Right lobe of liver (tissue), 6 donors: ENCODE measurements around the gene PIAS1. TPM values are rescaled to one million over a fixed set of nuclear protein-coding genes. Genes with fewer than 3 reads are reported as not detected.

Experiments
- ATAC-seq, 4 donors: fragments of 200-7000 bp; cut with Tn5 transposase; one replicate each; pipeline ENCODE4 v1.9.1; 2020; ENCODE audit warnings: mild to moderate bottlenecking in 4 of 4, moderate library complexity in 4 of 4
- DNase-seq, 3 donors: peaks; one replicate each; pipeline ENCODE4 v3.0.0-alpha.2; 2020
- H3K27ac ChIP-seq, 3 donors: fragments of 200-600 bp; one replicate each; pipeline ENCODE4 v1.8.0; 2022
- H3K27me3 ChIP-seq, 2 donors: fragments of 200-600 bp; one replicate each; pipeline ENCODE4 v1.8.0; 2022
- H3K36me3 ChIP-seq, 4 donors: fragments of 200-600 bp; sonication (generic) in 1 of 4; one replicate each; pipeline versions ENCODE4 v1.5.1 to v1.8.0; 2017 to 2022; ENCODE audit warnings: control low read depth in 1 of 4
- H3K4me1 ChIP-seq, 4 donors: fragments of 200-600 bp; sonication (generic) in 1 of 4; one replicate each; pipeline versions ENCODE4 v1.5.1 to v1.8.0; 2017 to 2022; ENCODE audit warnings: control low read depth in 1 of 4
- H3K4me3 ChIP-seq, 3 donors: fragments of 200-600 bp; one replicate each; pipeline ENCODE4 v1.8.0; 2022
- H3K9me3 ChIP-seq, 4 donors: fragments of 200-600 bp; sonication (generic) in 1 of 4; one replicate each; pipeline versions ENCODE4 v1.5.1 to v1.8.0; 2017 to 2022; ENCODE audit warnings: control low read depth in 1 of 4
- CTCF ChIP-seq, 4 donors: fragments of 200-600 bp in 3 of 4; fragments of 450-650 bp in 1 of 4; IDR thresholded peaks; one replicate each; pipeline versions ENCODE4 v1.5.1 to v1.8.0; 2016 to 2022; ENCODE audit warnings: antibody characterized with exemption in 4 of 4, mild to moderate bottlenecking in 2 of 4
- POLR2A ChIP-seq: fragments of 450-650 bp; IDR thresholded peaks from one replicate; pipeline ENCODE4 v1.6.1; 2017; ENCODE audit warnings: antibody characterized with exemption, mild to moderate bottlenecking
- WGBS: methylation state at CpG from one replicate; pipeline ENCODE4 v1.1.6; 2018; ENCODE audit warnings: low coverage, low lambda C conversion rate; ENCODE audit not compliant: insufficient coverage; ENCODE audit errors: missing lambda C conversion rate; 5-methylcytosine and 5-hydroxymethylcytosine counted together
- intact Hi-C, 2 donors: fragments of 100-400 bp; cut with DNase I; formaldehyde crosslinking; loops; one replicate each; pipeline versions ENCODE4 v1.11.2 to v1.14.1; 2022
- total RNA-seq, 6 experiments: library from RNA; depleted of rRNA in 2 of 6; stranded (reverse); fragments of >200 nt in 2 of 6; fragmentation: NEBNext Ultra II Directional in 3 of 6; extraction: Animal tissue kit (Norgen Biotek cat#: 25700) in 3 of 6; gene quantifications; one replicate each; pipeline versions ENCODE4 v1.1.0 to v1.2.4, GENCODE V29; 2016 to 2023
- donor health status: DM: no; HTN: yes; CAD: no.
- donor health status: DM: no; HTN: no; CAD: no.
- donor health status: DM: no; HTN: no; CAD: no.
- donor health status: DM: no; HTN: yes; CAD: no.
- donor health status: DM: no; HTN: yes; CAD: no.

Gene PIAS1
- total RNA-seq, 6 experiments from 2014 or later: 8.1 to 17.3 (median 13.1) TPM

GRCh38 chr15:68063606-68064005 is 9.5 kb downstream of the PIAS1 start:
- DNase-seq: no peak
- H3K27me3 ChIP-seq: no peaks in the 10 kb centered on the region
- H3K9me3 ChIP-seq: no peaks in the 10 kb centered on the region
- ATAC-seq: no peak
- H3K4me1 ChIP-seq: peaks cover 0 to 14% (median 6%) of the 10 kb centered on the region in 4 donors
- intact Hi-C loops: no loop called here
- no peak overlapping the region for H3K4me3 ChIP-seq
- H3K27ac ChIP-seq: no peak overlapping the region
- 87% methylated on average over 3 of the region's 3 CpGs for WGBS
- H3K36me3 ChIP-seq: no peaks in the 10 kb centered on the region
- TF ChIP-seq CTCF (IDR thresholded peaks at IDR 0.05): no peak
- no peak for TF ChIP-seq POLR2A

DNA sequence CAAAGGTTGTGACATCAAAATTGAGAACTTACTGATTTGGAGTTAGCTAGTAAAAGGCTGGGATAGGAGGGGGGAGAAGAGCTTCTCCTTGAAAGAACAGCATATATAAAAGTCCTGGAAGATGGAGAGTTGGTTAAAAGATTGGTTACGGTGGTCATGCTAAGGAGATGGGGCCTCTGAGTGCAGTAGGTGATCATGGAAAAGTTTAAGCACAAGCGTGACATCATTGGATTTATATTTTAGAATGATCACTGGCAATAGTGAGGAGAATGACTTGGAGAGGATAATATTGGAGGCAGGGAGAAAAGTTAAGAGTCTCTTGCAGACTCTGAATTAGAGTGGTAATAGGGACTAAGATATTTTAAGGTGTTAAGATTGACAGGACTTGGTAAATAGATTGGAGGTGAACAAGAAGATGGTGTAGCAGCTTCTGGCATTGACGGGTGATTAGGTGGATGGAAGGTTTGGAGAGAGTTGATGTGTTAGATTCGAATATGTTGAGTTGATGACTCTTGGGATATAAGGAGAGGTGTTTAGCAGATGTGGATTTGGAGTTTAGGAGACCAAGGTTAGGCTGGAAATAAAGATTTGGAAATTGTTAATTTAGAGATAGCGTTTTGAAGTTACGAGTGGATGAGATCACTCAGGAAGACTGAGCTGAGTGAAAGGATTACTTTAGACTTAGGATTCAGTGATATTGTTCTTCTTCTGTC is 19.6 kb downstream of the PIAS1 start:
- intact Hi-C loops: no loop called here
- H3K4me3 ChIP-seq: no peak overlapping the region
- TF ChIP-seq CTCF (IDR thresholded peaks at IDR 0.05) (no peak), POLR2A (no peak)
- no peak overlapping the region for H3K27ac ChIP-seq
- H3K27me3 ChIP-seq: no peaks in the 10 kb centered on the region
- DNase-seq (no peak), ATAC-seq (no peak)
- no peaks in the 10 kb centered on the region for H3K36me3 ChIP-seq
- peaks cover 0 to 11% (median 0%) of the 10 kb centered on the region in 4 donors for H3K4me1 ChIP-seq
- no peaks in the 10 kb centered on the region for H3K9me3 ChIP-seq
- 91% methylated on average over 6 of the region's 6 CpGs for WGBS

DNA sequence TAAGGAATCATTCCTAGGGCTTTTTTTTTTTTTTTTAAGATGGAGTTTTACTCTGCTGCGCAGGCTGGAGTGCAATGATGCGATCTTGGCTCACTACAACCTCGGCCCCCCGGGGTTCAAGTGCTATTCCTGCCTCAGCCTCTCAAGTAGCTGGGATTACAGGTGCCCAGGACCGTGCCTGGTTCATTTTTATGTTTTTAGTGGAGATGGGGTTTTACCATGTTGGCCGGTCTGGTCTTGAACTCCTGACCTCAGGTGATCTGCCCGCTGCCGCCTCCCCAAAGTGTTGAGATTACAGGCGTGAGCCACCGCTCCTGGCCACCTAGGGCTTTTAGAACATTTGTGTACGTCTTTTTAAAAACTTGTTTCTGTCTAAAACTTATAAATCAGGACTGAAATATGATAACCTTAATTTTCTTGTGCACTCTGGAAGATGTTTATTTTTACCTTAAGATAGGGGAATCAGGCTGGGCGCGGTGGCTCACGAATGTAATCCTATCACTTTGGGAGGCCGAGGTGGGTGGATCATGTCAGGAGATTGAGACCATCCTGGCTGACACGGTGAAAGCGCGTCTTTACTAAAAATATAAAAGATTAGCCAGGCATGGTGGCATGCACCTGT is 21.8 kb downstream of the PIAS1 start:
- intact Hi-C loops: no loop called here
- Histone ChIP-seq H3K4me1 (peaks cover 0 to 21% (median 1%) of the 10 kb centered on the region in 4 donors), H3K9me3 (no peaks in the 10 kb centered on the region), H3K27me3 (no peaks in the 10 kb centered on the region), H3K27ac (no peak overlapping the region), H3K36me3 (no peaks in the 10 kb centered on the region), H3K4me3 (no peak overlapping the region)
- TF ChIP-seq CTCF (IDR thresholded peaks at IDR 0.05): no peak
- ATAC-seq (no peak), DNase-seq (no peak)
- 97% methylated on average over 15 of the region's 18 CpGs for WGBS

DNA sequence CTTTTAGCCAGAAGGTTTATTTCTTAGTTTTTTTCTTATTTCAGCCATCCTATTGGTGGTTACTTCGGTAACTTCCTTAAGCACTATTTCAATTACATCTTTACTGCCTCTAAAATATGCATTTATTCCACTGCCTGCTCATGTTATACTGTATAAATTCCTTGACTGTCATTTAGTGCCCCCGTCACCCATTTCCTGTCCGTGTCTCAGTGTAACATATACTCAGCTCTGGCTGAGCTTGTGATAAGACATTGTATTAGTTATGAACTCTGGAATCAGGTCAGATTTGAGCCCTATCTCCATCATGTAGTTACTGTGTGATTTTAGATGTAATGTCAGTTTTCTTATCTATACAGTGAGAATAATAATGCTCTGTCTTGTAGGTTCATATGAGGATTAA is 24.2 kb downstream of the PIAS1 start:
- Histone ChIP-seq H3K27ac (no peak overlapping the region), H3K4me1 (peaks cover 0 to 35% (median 4%) of the 10 kb centered on the region in 4 donors), H3K4me3 (no peak overlapping the region), H3K27me3 (no peaks in the 10 kb centered on the region), H3K36me3 (no peaks in the 10 kb centered on the region), H3K9me3 (no peaks in the 10 kb centered on the region)
- DNase-seq: no peak
- intact Hi-C loops: no loop called here
- TF ChIP-seq CTCF (IDR thresholded peaks at IDR 0.05) (no peak), POLR2A (no peak)
- ATAC-seq: no peak
- WGBS: 63% methylated on average over 3 of the region's 3 CpGs
